Measurements from ENCODE around the gene CDK14.
A peak's percentile ranks its signal among the peaks of the same experiment; 100 is the strongest.

The CDK14 gene

GRCh38 chr7:90946730-90947501, 350.8 kb downstream of the CDK14 start:
- DNase-seq (ENCODE audit: low spot score in 2 of 2) = no peak
- Histone ChIP-seq H3K4me1 (peaks cover 6% of the 10 kb centered on the region), H3K4me3 (no peak overlapping the region), H3K9me3 (no peaks in the 10 kb centered on the region), H3K27me3 (ENCODE audit: low read depth) (no peaks in the 10 kb centered on the region), H3K36me3 (replicated peaks) (no peaks in the 10 kb centered on the region)
- in situ Hi-C loops (cut with MboI; ENCODE audit: low sequenced_read_pairs) = no loop called here

GRCh38 chr7:90948085-90948484, 352.0 kb downstream of the CDK14 start:
- no peaks in the 10 kb centered on the region for H3K9me3 ChIP-seq
- H3K27me3 ChIP-seq (ENCODE audit: low read depth) = no peaks in the 10 kb centered on the region
- no peak overlapping the region for H3K4me3 ChIP-seq
- H3K36me3 ChIP-seq (replicated peaks) = no peaks in the 10 kb centered on the region
- H3K4me1 ChIP-seq = peaks cover 16% of the 10 kb centered on the region
- DNase-seq (ENCODE audit: low spot score in 2 of 2) = no peak
- in situ Hi-C loops (cut with MboI; ENCODE audit: low sequenced_read_pairs) = no loop called here

- no peak for DNase-seq (ENCODE audit: low spot score in 2 of 2)
- in situ Hi-C loops (cut with MboI; ENCODE audit: low sequenced_read_pairs) = no loop called here
- Histone ChIP-seq H3K4me1 (peaks cover 27% of the 10 kb centered on the region), H3K36me3 (replicated peaks) (no peaks in the 10 kb centered on the region), H3K4me3 (no peak overlapping the region), H3K9me3 (no peaks in the 10 kb centered on the region), H3K27me3 (ENCODE audit: low read depth) (no peaks in the 10 kb centered on the region)
Observed at GRCh38 chr7:90951229-90951628, 355.1 kb downstream of the CDK14 start.

GRCh38 chr7:90951986-90952954, 356.1 kb downstream of the CDK14 start:
- in situ Hi-C loops (cut with MboI; ENCODE audit: low sequenced_read_pairs) = no loop called here
- Histone ChIP-seq H3K27me3 (ENCODE audit: low read depth) (no peaks in the 10 kb centered on the region), H3K36me3 (replicated peaks) (no peaks in the 10 kb centered on the region)

GRCh38 chr7:90955641-90956207, 359.6 kb downstream of the CDK14 start:
- Histone ChIP-seq H3K9me3 (no peaks in the 10 kb centered on the region), H3K4me3 (no peak overlapping the region), H3K36me3 (replicated peaks) (no peaks in the 10 kb centered on the region), H3K4me1 (peaks cover 27% of the 10 kb centered on the region), H3K27me3 (ENCODE audit: low read depth) (no peaks in the 10 kb centered on the region)
- in situ Hi-C loops (cut with MboI; ENCODE audit: low sequenced_read_pairs) = no loop called here
- peak; percentile 17 to 49 for DNase-seq (ENCODE audit: low spot score in 2 of 2)

More at GRCh38 chr7:90951986-90952954, 356.1 kb downstream of the CDK14 start:
- Histone ChIP-seq H3K9me3 (no peaks in the 10 kb centered on the region), H3K4me1 (peaks cover 27% of the 10 kb centered on the region), H3K4me3 (no peak overlapping the region)
- DNase-seq (ENCODE audit: low spot score in 2 of 2) = peak; percentile 48 to 90

GRCh38 chr7:90957883-90958282, 361.8 kb downstream of the CDK14 start:
- Histone ChIP-seq H3K27me3 (ENCODE audit: low read depth) (no peaks in the 10 kb centered on the region), H3K36me3 (replicated peaks) (no peaks in the 10 kb centered on the region), H3K4me1 (peaks cover 12% of the 10 kb centered on the region), H3K9me3 (no peaks in the 10 kb centered on the region), H3K4me3 (no peak overlapping the region)
- DNase-seq (ENCODE audit: low spot score in 2 of 2) = no peak
- in situ Hi-C loops (cut with MboI; ENCODE audit: low sequenced_read_pairs) = no loop called here

- in situ Hi-C loops (cut with MboI; ENCODE audit: low sequenced_read_pairs) = no loop called here
- Histone ChIP-seq H3K27me3 (ENCODE audit: low read depth) (no peaks in the 10 kb centered on the region), H3K4me3 (no peak overlapping the region), H3K36me3 (replicated peaks) (no peaks in the 10 kb centered on the region), H3K4me1 (peaks cover 8% of the 10 kb centered on the region), H3K9me3 (no peaks in the 10 kb centered on the region)
- DNase-seq (ENCODE audit: low spot score in 2 of 2) = no peak
Observed at GRCh38 chr7:90958647-90959046, 362.5 kb downstream of the CDK14 start.

GRCh38 chr7:90961037-90961725, 365.1 kb downstream of the CDK14 start:
- no peak for DNase-seq (ENCODE audit: low spot score in 2 of 2)
- H3K27me3 ChIP-seq (ENCODE audit: low read depth) = no peaks in the 10 kb centered on the region
- no peak overlapping the region for H3K4me3 ChIP-seq
- no peaks in the 10 kb centered on the region for H3K9me3 ChIP-seq
- no peaks in the 10 kb centered on the region for H3K36me3 ChIP-seq (replicated peaks)
- in situ Hi-C loops (cut with MboI; ENCODE audit: low sequenced_read_pairs) = no loop called here
- no peaks in the 10 kb centered on the region for H3K4me1 ChIP-seq

GRCh38 chr7:90965211-90965610, 369.1 kb downstream of the CDK14 start:
- no peak for DNase-seq (ENCODE audit: low spot score in 2 of 2)
- in situ Hi-C loops (cut with MboI; ENCODE audit: low sequenced_read_pairs) = no loop called here

GRCh38 chr7:90966346-90966745, 370.2 kb downstream of the CDK14 start:
- in situ Hi-C loops (cut with MboI; ENCODE audit: low sequenced_read_pairs) = no loop called here
- no peak for DNase-seq (ENCODE audit: low spot score in 2 of 2)
- no peaks in the 10 kb centered on the region for H3K9me3 ChIP-seq

More at GRCh38 chr7:90965211-90965610, 369.1 kb downstream of the CDK14 start:
- Histone ChIP-seq H3K4me1 (no peaks in the 10 kb centered on the region), H3K9me3 (no peaks in the 10 kb centered on the region), H3K27me3 (ENCODE audit: low read depth) (no peaks in the 10 kb centered on the region), H3K36me3 (replicated peaks) (no peaks in the 10 kb centered on the region), H3K4me3 (no peak overlapping the region)

GRCh38 chr7:90968871-90969270, 372.8 kb downstream of the CDK14 start:
- no peak overlapping the region for H3K4me3 ChIP-seq
- H3K27me3 ChIP-seq (ENCODE audit: low read depth) = no peaks in the 10 kb centered on the region
- in situ Hi-C loops (cut with MboI; ENCODE audit: low sequenced_read_pairs) = no loop called here
- no peaks in the 10 kb centered on the region for H3K4me1 ChIP-seq
- no peaks in the 10 kb centered on the region for H3K9me3 ChIP-seq
- no peaks in the 10 kb centered on the region for H3K36me3 ChIP-seq (replicated peaks)
- no peak for DNase-seq (ENCODE audit: low spot score in 2 of 2)

More at GRCh38 chr7:90966346-90966745, 370.2 kb downstream of the CDK14 start:
- no peaks in the 10 kb centered on the region for H3K27me3 ChIP-seq (ENCODE audit: low read depth)
- no peak overlapping the region for H3K4me3 ChIP-seq
- H3K4me1 ChIP-seq = no peaks in the 10 kb centered on the region
- H3K36me3 ChIP-seq (replicated peaks) = no peaks in the 10 kb centered on the region

GRCh38 chr7:90972906-90973550, 376.9 kb downstream of the CDK14 start:
- H3K4me1 ChIP-seq = no peaks in the 10 kb centered on the region
- H3K36me3 ChIP-seq (replicated peaks) = no peaks in the 10 kb centered on the region
- H3K9me3 ChIP-seq = no peaks in the 10 kb centered on the region
- no peak for DNase-seq (ENCODE audit: low spot score in 2 of 2)
- no peaks in the 10 kb centered on the region for H3K27me3 ChIP-seq (ENCODE audit: low read depth)
- no peak overlapping the region for H3K4me3 ChIP-seq
- in situ Hi-C loops (cut with MboI; ENCODE audit: low sequenced_read_pairs) = no loop called here

- Histone ChIP-seq H3K27me3 (ENCODE audit: low read depth) (no peaks in the 10 kb centered on the region), H3K4me3 (no peak overlapping the region), H3K36me3 (replicated peaks) (no peaks in the 10 kb centered on the region), H3K4me1 (no peaks in the 10 kb centered on the region), H3K9me3 (no peaks in the 10 kb centered on the region)
- DNase-seq (ENCODE audit: low spot score in 2 of 2) = no peak
- in situ Hi-C loops (cut with MboI; ENCODE audit: low sequenced_read_pairs) = no loop called here
Observed at GRCh38 chr7:90977056-90977455, 380.9 kb downstream of the CDK14 start.

All from HAP-1 (cell line).